ENCODE data around the gene MAPRE3. TPM values are rescaled to one million over a fixed set of nuclear protein-coding genes. Genes with fewer than 3 reads are reported as not detected.

MAPRE3 gene
- total RNA-seq, 2 experiments from 2014 or later, result 3.4 to 4.5 TPM

GRCh38 chr2:26954135-26954534 lies 16.3 kb upstream of the MAPRE3 start:
- no peaks in the 10 kb centered on the region for H3K9me3 ChIP-seq (ENCODE audit: control insufficient read depth in 1 of 2, insufficient read depth in 1 of 2, low read length in 2 of 2)
- H3K36me3 ChIP-seq (ENCODE audit: insufficient read depth, low read length), result no peaks in the 10 kb centered on the region
- no peak for ATAC-seq (ENCODE audit: poor library complexity)
- H3K27me3 ChIP-seq (ENCODE audit: control insufficient read depth in 1 of 2, insufficient read depth in 2 of 2, low read length in 2 of 2), result peaks cover 0 to 10% of the 10 kb centered on the region in 2 experiments
- H3K4me3 Mint-ChIP-seq, result no peak overlapping the region
- H3K27ac Mint-ChIP-seq, result no peak overlapping the region
- TF ChIP-seq CTCF (IDR thresholded peaks at IDR 0.05), result no peak
- ChIA-PET CTCF (no interaction called here), POLR2A (no interaction called here)
- DNase-seq, result no peak
- H3K27me3 Mint-ChIP-seq, result peaks cover 47% of the 10 kb centered on the region
- no peaks in the 10 kb centered on the region for H3K4me1 ChIP-seq (ENCODE audit: insufficient read depth, low read length)
- no peak overlapping the region for H3K27ac ChIP-seq (ENCODE audit: low read depth in 1 of 2, low read length in 2 of 2)
- intact Hi-C loops (cut with DNase I, micrococcal nuclease), result no loop called here
- no peaks in the 10 kb centered on the region for H3K4me1 Mint-ChIP-seq (ENCODE audit: low read depth)
- no peaks in the 10 kb centered on the region for H3K9me3 Mint-ChIP-seq
- no peaks in the 10 kb centered on the region for H3K36me3 Mint-ChIP-seq (ENCODE audit: low read depth)
- no peak overlapping the region for H3K4me3 ChIP-seq (ENCODE audit: low read length)

- Histone ChIP-seq H3K4me3 (ENCODE audit: low read length) (no peak overlapping the region), H3K27ac (ENCODE audit: low read depth in 1 of 2, low read length in 2 of 2) (no peak overlapping the region), H3K4me1 (ENCODE audit: insufficient read depth, low read length) (peaks cover 5% of the 10 kb centered on the region), H3K9me3 (ENCODE audit: control insufficient read depth in 1 of 2, insufficient read depth in 1 of 2, low read length in 2 of 2) (no peaks in the 10 kb centered on the region), H3K36me3 (ENCODE audit: insufficient read depth, low read length) (no peaks in the 10 kb centered on the region), H3K27me3 (ENCODE audit: control insufficient read depth in 1 of 2, insufficient read depth in 2 of 2, low read length in 2 of 2) (peaks cover 7 to 15% of the 10 kb centered on the region in 2 experiments)
- no peak for TF ChIP-seq CTCF (IDR thresholded peaks at IDR 0.05)
- no peak overlapping the region for H3K27ac Mint-ChIP-seq
- ATAC-seq (ENCODE audit: poor library complexity), result no peak
- H3K4me3 Mint-ChIP-seq, result no peak overlapping the region
- CTCF ChIA-PET, result interaction anchor here (1.4 kb wide), 1 partner anchor 323 kb away, joined by 4 read pairs; no protein-coding TSS in a partner anchor
- no peaks in the 10 kb centered on the region for H3K36me3 Mint-ChIP-seq (ENCODE audit: low read depth)
- POLR2A ChIA-PET, result no interaction called here
- peaks cover 61% of the 10 kb centered on the region for H3K27me3 Mint-ChIP-seq
- DNase-seq, result no peak
- no peaks in the 10 kb centered on the region for H3K9me3 Mint-ChIP-seq
- H3K4me1 Mint-ChIP-seq (ENCODE audit: low read depth), result no peaks in the 10 kb centered on the region
- intact Hi-C loops (cut with DNase I, micrococcal nuclease), result no loop called here
Measured at GRCh38 chr2:26957041-26957440, 13.4 kb upstream of the MAPRE3 start.

GRCh38 chr2:26957534-26957933 lies 12.9 kb upstream of the MAPRE3 start:
- POLR2A ChIA-PET, result no interaction called here
- no peaks in the 10 kb centered on the region for H3K36me3 ChIP-seq (ENCODE audit: insufficient read depth, low read length)
- no peak overlapping the region for H3K4me3 Mint-ChIP-seq

More at GRCh38 chr2:26957534-26957933, 12.9 kb upstream of the MAPRE3 start:
- Mint-ChIP-seq H3K4me1 (ENCODE audit: low read depth) (no peaks in the 10 kb centered on the region), H3K27ac (no peak overlapping the region), H3K27me3 (peaks cover 57% of the 10 kb centered on the region), H3K36me3 (ENCODE audit: low read depth) (no peaks in the 10 kb centered on the region), H3K9me3 (no peaks in the 10 kb centered on the region)
- Histone ChIP-seq H3K27me3 (ENCODE audit: control insufficient read depth in 1 of 2, insufficient read depth in 2 of 2, low read length in 2 of 2) (peaks cover 7 to 15% of the 10 kb centered on the region in 2 experiments), H3K4me1 (ENCODE audit: insufficient read depth, low read length) (peaks cover 5% of the 10 kb centered on the region), H3K4me3 (ENCODE audit: low read length) (no peak overlapping the region), H3K9me3 (ENCODE audit: control insufficient read depth in 1 of 2, insufficient read depth in 1 of 2, low read length in 2 of 2) (no peaks in the 10 kb centered on the region), H3K27ac (ENCODE audit: low read depth in 1 of 2, low read length in 2 of 2) (no peak overlapping the region)
- intact Hi-C loops (cut with DNase I, micrococcal nuclease), result no loop called here
- DNase-seq (no peak), ATAC-seq (ENCODE audit: poor library complexity) (no peak)
- TF ChIP-seq CTCF (IDR thresholded peaks at IDR 0.05), result no peak
- CTCF ChIA-PET, result interaction anchor here (1.4 kb wide), 1 partner anchor 322 kb away, joined by 4 read pairs; no protein-coding TSS in a partner anchor
